ENCODE measurements around the gene RPL22. TPM values are rescaled to one million over a fixed set of nuclear protein-coding genes. Genes with fewer than 3 reads are reported as not detected.

The RPL22 gene
- 273 TPM for polyA plus RNA-seq (2012; ENCODE audit: insufficient read length, low read depth)

DNA sequence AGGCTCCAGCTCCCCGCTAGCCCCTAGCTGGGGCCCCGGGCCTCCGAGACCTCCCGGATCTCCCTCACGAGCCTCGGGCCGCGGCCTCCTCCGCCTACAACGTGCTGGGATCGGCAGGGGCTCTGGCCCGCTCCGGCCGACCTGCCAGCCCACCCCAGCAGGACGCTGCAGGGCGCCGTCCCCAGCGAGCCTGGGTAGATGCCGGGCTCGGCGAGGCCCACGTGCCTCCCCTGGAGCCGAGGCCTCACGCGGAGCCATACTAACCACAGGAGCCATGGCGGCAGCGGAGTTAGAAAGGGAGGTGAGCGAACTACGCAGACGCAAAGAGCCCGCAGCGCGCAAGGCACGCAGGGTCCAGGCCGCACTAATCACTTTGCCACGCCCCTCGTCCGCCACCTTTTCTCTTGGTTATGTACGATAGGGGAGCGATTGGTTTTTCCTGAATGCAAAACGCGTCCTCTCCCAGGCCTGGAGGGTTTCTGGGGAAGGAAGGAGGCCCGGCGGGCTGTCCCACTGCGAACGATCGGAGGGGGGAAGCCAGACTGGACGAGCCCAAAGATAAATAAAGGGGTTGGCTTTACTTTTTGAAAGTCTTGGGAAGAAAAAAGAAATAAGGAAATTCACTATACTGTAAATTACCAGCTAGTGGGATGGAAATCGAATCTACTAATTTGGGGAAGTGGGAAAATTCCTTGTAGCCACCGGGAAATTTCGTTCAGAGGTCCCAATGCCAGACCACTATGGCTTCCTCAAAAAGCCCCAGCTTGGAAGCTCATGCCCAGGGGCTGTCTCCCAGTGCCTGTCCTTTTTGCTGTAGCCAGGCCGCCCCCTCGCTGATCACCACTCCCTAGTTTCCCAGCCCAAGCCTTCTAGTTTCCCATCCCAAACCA lies at the start of gene RPL22:
Gene RPL22, minus strand, starts transcription at position 298 of the 890 bp plus-strand sequence. Its CDS starts 22 bp downstream, at position 276.
- TF ChIP-seq FOXP2 (optimal IDR thresholded peaks at IDR 0.05; ENCODE audit: borderline replicate concordance, extremely low read depth, extremely low read length, insufficient read depth) (no peak), POLR2AphosphoS5 (IDR thresholded peaks at IDR 0.05; ENCODE audit: low read depth, low read length) (peak; percentile 95), REST (IDR thresholded peaks at IDR 0.05; ENCODE audit: insufficient read depth in 1 of 2, low read depth in 2 of 2, low read length in 2 of 2) (0 out of 4 replicates have a peak, but pooled peaks of 1 of the 2 experiments have one; percentile 14), SIN3A (IDR thresholded peaks at IDR 0.05; ENCODE audit: borderline replicate concordance, insufficient read depth, low read length) (0 out of 2 replicates have a peak, but pooled peaks have one; percentile 20), TAF1 (IDR thresholded peaks at IDR 0.05; ENCODE audit: borderline replicate concordance, insufficient read depth, low read length) (peak; percentile 84)

GRCh38 chr1:6248161-6248776 lies 48.9 kb upstream of the RPL22 start:
- TF ChIP-seq TAF1 (IDR thresholded peaks at IDR 0.05; ENCODE audit: borderline replicate concordance, insufficient read depth, low read length) (no peak), POLR2AphosphoS5 (IDR thresholded peaks at IDR 0.05; ENCODE audit: low read depth, low read length) (no peak), FOXP2 (optimal IDR thresholded peaks at IDR 0.05; ENCODE audit: borderline replicate concordance, extremely low read depth, extremely low read length, insufficient read depth) (no peak), REST (IDR thresholded peaks at IDR 0.05; ENCODE audit: insufficient read depth in 1 of 2, low read depth in 2 of 2, low read length in 2 of 2) (no peak), SIN3A (IDR thresholded peaks at IDR 0.05; ENCODE audit: borderline replicate concordance, insufficient read depth, low read length) (no peak)

DNA sequence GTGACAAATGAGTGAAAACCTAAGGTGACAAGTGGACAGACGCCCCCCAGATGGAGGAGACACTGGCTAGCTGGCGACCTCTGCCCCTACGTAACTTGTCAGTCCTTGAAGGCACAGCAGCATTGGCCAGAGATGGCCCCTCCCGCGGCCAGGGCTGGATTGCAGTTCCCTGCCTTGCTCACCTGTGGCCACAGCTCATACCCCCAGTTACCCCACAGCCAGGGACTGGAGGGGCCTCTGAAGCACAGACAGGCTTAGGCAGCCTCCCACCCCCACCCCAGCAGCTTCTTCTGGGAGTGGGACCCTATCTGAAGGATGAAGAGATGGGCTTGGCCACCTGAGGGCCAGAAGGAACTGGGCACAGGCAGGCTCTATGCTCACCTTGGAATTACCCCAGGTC lies 48.3 kb upstream of the RPL22 start:
- TF ChIP-seq FOXP2 (optimal IDR thresholded peaks at IDR 0.05; ENCODE audit: borderline replicate concordance, extremely low read depth, extremely low read length, insufficient read depth) (no peak), REST (IDR thresholded peaks at IDR 0.05; ENCODE audit: insufficient read depth in 1 of 2, low read depth in 2 of 2, low read length in 2 of 2) (no peak), TAF1 (IDR thresholded peaks at IDR 0.05; ENCODE audit: borderline replicate concordance, insufficient read depth, low read length) (no peak), POLR2AphosphoS5 (IDR thresholded peaks at IDR 0.05; ENCODE audit: low read depth, low read length) (no peak), SIN3A (IDR thresholded peaks at IDR 0.05; ENCODE audit: borderline replicate concordance, insufficient read depth, low read length) (no peak)

GRCh38 chr1:6246497-6247467 lies 47.4 kb upstream of the RPL22 start:
- TF ChIP-seq SIN3A (IDR thresholded peaks at IDR 0.05; ENCODE audit: borderline replicate concordance, insufficient read depth, low read length) (no peak), FOXP2 (optimal IDR thresholded peaks at IDR 0.05; ENCODE audit: borderline replicate concordance, extremely low read depth, extremely low read length, insufficient read depth) (peak; percentile 44), TAF1 (IDR thresholded peaks at IDR 0.05; ENCODE audit: borderline replicate concordance, insufficient read depth, low read length) (no peak), POLR2AphosphoS5 (IDR thresholded peaks at IDR 0.05; ENCODE audit: low read depth, low read length) (no peak), REST (IDR thresholded peaks at IDR 0.05; ENCODE audit: insufficient read depth in 1 of 2, low read depth in 2 of 2, low read length in 2 of 2) (peak; percentile 56 to 65; a peak in 2 of 4 replicates)

Measured in PFSK-1 (cell line).